ENCODE results near the gene FUT8.

Gene FUT8

GRCh38 chr14:65604936-65605335, 192.4 kb downstream of the FUT8 start:
- TF ChIP-seq YY1 (IDR thresholded peaks at IDR 0.05; ENCODE audit: low read depth) (no peak), RAD21 (IDR thresholded peaks at IDR 0.05; ENCODE audit: low read depth) (peak; percentile 43; the same call in 1 of the 2 replicates)

- TF ChIP-seq TAF1 (IDR thresholded peaks at IDR 0.05; ENCODE audit: low read depth) (no peak), FOXM1 (IDR thresholded peaks at IDR 0.05; ENCODE audit: borderline replicate concordance, low read depth) (no peak), MAX (IDR thresholded peaks at IDR 0.05) (no peak), YY1 (IDR thresholded peaks at IDR 0.05; ENCODE audit: low read depth) (no peak), CREB1 (IDR thresholded peaks at IDR 0.05; ENCODE audit: low read depth) (no peak), NFIC (IDR thresholded peaks at IDR 0.05) (peak; percentile 40)
These were observed 193.9 kb downstream of the FUT8 start for GRCh38 chr14:65606460-65606859.

DNA sequence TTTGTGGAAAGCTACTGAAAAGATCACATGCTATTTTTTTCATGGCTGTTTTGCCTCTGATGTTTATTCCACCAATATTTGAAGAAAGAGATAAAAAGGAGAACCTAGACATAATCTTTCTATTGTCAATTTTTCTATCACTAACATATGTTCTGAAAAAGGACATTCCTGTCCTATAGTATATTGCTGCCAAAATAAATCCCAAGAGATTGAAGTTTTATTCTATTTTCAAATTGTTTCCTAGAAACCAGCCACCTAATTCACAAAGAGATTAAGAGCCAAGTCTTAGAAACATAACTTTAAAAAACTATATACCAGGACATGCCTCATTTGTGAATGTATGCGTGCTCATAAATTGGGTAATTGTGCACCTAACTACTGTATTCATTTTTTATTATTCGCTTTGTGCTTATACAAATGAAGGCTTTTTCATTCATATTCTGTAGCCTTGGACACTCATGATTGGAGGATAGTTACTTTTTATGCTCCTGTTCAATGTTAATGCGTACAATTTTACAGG, 200.7 kb downstream of the FUT8 start:
- TF ChIP-seq FOXM1 (IDR thresholded peaks at IDR 0.05; ENCODE audit: borderline replicate concordance, low read depth) (no peak), CEBPB (IDR thresholded peaks at IDR 0.05) (no peak), CREB1 (IDR thresholded peaks at IDR 0.05; ENCODE audit: low read depth) (no peak)
- TF ChIP-seq, protein P1, sequence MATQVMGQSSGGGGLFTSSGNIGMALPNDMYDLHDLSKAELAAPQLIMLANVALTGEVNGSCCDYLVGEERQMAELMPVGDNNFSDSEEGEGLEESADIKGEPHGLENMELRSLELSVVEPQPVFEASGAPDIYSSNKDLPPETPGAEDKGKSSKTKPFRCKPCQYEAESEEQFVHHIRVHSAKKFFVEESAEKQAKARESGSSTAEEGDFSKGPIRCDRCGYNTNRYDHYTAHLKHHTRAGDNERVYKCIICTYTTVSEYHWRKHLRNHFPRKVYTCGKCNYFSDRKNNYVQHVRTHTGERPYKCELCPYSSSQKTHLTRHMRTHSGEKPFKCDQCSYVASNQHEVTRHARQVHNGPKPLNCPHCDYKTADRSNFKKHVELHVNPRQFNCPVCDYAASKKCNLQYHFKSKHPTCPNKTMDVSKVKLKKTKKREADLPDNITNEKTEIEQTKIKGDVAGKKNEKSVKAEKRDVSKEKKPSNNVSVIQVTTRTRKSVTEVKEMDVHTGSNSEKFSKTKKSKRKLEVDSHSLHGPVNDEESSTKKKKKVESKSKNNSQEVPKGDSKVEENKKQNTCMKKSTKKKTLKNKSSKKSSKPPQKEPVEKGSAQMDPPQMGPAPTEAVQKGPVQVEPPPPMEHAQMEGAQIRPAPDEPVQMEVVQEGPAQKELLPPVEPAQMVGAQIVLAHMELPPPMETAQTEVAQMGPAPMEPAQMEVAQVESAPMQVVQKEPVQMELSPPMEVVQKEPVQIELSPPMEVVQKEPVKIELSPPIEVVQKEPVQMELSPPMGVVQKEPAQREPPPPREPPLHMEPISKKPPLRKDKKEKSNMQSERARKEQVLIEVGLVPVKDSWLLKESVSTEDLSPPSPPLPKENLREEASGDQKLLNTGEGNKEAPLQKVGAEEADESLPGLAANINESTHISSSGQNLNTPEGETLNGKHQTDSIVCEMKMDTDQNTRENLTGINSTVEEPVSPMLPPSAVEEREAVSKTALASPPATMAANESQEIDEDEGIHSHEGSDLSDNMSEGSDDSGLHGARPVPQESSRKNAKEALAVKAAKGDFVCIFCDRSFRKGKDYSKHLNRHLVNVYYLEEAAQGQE (IDR thresholded peaks at IDR 0.05; ENCODE audit: low read depth): no peak

DNA sequence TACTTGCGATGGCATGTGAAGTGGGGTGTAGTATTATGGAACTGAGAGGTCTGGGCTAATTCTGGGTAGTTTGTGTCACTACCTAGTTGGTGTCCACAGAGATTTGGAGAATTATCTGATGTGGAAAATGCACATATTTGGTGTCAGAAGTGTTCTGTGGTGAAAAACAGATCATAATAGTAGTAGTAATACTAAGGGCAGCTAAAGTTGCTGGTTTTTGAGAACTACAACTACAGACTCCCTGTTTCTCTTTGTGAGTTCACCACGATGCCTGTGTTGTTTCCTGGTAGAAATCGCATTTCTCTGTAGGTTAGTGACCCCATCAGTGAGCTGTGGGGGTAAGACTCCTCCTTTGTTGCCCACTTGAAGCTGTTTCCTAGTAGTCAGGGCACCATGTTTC, 206.5 kb downstream of the FUT8 start:
- TF ChIP-seq EGR1 (IDR thresholded peaks at IDR 0.05) (no peak), TEAD4 (IDR thresholded peaks at IDR 0.05) (no peak), RAD21 (IDR thresholded peaks at IDR 0.05; ENCODE audit: low read depth) (no peak), ZBTB7A (IDR thresholded peaks at IDR 0.05; ENCODE audit: low read depth) (no peak), TCF12 (IDR thresholded peaks at IDR 0.05; ENCODE audit: low read depth) (no peak), NFIC (IDR thresholded peaks at IDR 0.05) (no peak), CREB1 (IDR thresholded peaks at IDR 0.05; ENCODE audit: low read depth) (no peak), FOXM1 (IDR thresholded peaks at IDR 0.05; ENCODE audit: borderline replicate concordance, low read depth) (no peak), TAF1 (IDR thresholded peaks at IDR 0.05; ENCODE audit: low read depth) (no peak), MAX (IDR thresholded peaks at IDR 0.05) (no peak), EP300 (IDR thresholded peaks at IDR 0.05; ENCODE audit: borderline replicate concordance) (no peak), CEBPB (IDR thresholded peaks at IDR 0.05) (no peak), YY1 (IDR thresholded peaks at IDR 0.05; ENCODE audit: low read depth) (no peak)
- TF ChIP-seq, protein P2, sequence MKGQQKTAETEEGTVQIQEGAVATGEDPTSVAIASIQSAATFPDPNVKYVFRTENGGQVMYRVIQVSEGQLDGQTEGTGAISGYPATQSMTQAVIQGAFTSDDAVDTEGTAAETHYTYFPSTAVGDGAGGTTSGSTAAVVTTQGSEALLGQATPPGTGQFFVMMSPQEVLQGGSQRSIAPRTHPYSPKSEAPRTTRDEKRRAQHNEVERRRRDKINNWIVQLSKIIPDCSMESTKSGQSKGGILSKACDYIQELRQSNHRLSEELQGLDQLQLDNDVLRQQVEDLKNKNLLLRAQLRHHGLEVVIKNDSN (IDR thresholded peaks at IDR 0.05): no peak
- TF ChIP-seq, protein P1 (IDR thresholded peaks at IDR 0.05; ENCODE audit: low read depth): no peak

GRCh38 chr14:65620195-65620594, 207.7 kb downstream of the FUT8 start:
- TF ChIP-seq EGR1 (IDR thresholded peaks at IDR 0.05) (no peak), TCF12 (IDR thresholded peaks at IDR 0.05; ENCODE audit: low read depth) (no peak), ZBTB7A (IDR thresholded peaks at IDR 0.05; ENCODE audit: low read depth) (no peak), YY1 (IDR thresholded peaks at IDR 0.05; ENCODE audit: low read depth) (no peak), EP300 (IDR thresholded peaks at IDR 0.05; ENCODE audit: borderline replicate concordance) (no peak), TAF1 (IDR thresholded peaks at IDR 0.05; ENCODE audit: low read depth) (no peak), CREB1 (IDR thresholded peaks at IDR 0.05; ENCODE audit: low read depth) (no peak), RAD21 (IDR thresholded peaks at IDR 0.05; ENCODE audit: low read depth) (no peak), CEBPB (IDR thresholded peaks at IDR 0.05) (no peak), FOXM1 (IDR thresholded peaks at IDR 0.05; ENCODE audit: borderline replicate concordance, low read depth) (no peak), NFIC (IDR thresholded peaks at IDR 0.05) (no peak), MAX (IDR thresholded peaks at IDR 0.05) (no peak), TEAD4 (IDR thresholded peaks at IDR 0.05) (no peak)
- TF ChIP-seq, protein P1 (IDR thresholded peaks at IDR 0.05; ENCODE audit: low read depth): no peak
- TF ChIP-seq, protein P2 (IDR thresholded peaks at IDR 0.05): no peak

All from Ishikawa (cell line).